ENCODE data around the gene LYPD6B.

DNA sequence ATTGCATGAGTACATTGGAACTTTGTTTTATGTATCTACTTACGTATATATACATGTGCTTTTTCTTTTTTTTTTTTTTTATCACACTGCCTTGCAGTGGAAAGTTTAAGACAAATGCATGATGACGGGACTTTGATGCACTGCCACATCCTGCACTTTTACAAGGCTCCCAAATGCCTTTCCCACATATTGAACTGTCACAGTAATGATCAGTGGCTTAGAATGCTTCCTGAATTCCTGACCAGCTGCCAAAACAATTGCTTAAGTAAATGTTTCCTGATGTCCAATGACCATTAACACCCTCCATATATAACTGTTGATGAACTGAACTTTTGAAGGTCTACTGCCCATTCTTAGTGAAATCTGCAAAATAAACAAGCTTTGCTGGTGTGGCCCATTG is 60.2 kb downstream of the LYPD6B start:
- no peak for TF ChIP-seq EZH2phosphoT487 (IDR thresholded peaks at IDR 0.05; ENCODE audit: low read length)
- no peak for TF ChIP-seq CTCF (IDR thresholded peaks at IDR 0.05; ENCODE audit: low read length)
- TF ChIP-seq EZH2 (optimal IDR thresholded peaks at IDR 0.05; ENCODE audit: low read depth, low read length): no peak
